ENCODE results near the gene NRIP2. TPM values are rescaled to one million over a fixed set of nuclear protein-coding genes. Genes with fewer than 3 reads are reported as not detected.
A peak's percentile ranks its signal among the peaks of the same experiment; 100 is the strongest.

The NRIP2 gene
- total and polyA plus RNA-seq, 12 donors, result 1.4 to 4.0 (median 2.5) TPM

DNA sequence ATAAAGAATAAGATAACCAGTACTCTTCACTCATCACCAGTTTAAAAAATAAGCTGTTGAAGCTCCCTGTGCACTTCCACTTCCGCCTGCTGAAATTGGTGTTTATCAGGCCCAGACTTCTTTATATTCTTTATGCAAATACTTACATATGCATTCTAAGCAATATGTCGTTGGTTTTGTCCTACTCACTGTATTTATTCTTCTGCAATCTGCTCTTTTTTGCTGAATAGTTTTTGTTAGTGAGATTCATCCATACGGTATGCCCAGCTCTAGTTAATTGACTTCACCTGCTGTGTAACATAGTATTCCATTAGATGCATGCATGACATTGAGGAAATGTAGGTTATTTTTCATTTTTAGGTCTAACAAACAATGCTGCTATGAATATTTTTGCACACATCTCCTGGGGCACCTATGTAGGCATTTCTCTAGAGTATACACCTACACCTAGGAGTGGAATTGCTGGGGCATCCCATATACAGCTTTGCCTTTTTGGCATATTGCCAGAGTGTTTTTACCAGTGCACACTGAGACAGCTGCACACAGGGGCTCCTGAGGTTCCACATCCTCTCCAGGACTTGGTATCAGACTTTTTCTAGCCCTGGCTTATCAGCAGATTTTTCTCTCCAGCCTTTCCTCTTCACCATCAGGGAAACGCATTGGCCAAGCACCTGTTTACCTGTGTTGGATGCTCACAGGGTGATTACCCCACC, 1.0 kb upstream of the NRIP2 start:
- TF ChIP-seq, protein P1, sequence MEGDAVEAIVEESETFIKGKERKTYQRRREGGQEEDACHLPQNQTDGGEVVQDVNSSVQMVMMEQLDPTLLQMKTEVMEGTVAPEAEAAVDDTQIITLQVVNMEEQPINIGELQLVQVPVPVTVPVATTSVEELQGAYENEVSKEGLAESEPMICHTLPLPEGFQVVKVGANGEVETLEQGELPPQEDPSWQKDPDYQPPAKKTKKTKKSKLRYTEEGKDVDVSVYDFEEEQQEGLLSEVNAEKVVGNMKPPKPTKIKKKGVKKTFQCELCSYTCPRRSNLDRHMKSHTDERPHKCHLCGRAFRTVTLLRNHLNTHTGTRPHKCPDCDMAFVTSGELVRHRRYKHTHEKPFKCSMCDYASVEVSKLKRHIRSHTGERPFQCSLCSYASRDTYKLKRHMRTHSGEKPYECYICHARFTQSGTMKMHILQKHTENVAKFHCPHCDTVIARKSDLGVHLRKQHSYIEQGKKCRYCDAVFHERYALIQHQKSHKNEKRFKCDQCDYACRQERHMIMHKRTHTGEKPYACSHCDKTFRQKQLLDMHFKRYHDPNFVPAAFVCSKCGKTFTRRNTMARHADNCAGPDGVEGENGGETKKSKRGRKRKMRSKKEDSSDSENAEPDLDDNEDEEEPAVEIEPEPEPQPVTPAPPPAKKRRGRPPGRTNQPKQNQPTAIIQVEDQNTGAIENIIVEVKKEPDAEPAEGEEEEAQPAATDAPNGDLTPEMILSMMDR (IDR thresholded peaks at IDR 0.05), result no peak
- ATAC-seq (no peak), DNase-seq (no peak)
- peaks cover 0 to 35% (median 0%) of the 10 kb centered on the region in 9 donors for H3K36me3 ChIP-seq
- peaks cover 0 to 25% (median 8%) of the 10 kb centered on the region in 9 donors for H3K4me1 ChIP-seq
- WGBS, 2 donors, result 68 to 78% methylated on average over 4 of the region's 4 CpGs
- H3K27ac ChIP-seq, result no peak overlapping the region
- H3K9me3 ChIP-seq, result no peaks in the 10 kb centered on the region
- intact Hi-C loops (cut with DNase I), result no loop called here
- H3K4me3 ChIP-seq, result peak overlapping the region in 1 of 10 donors; percentile 53
- peaks cover 0 to 7% (median 0%) of the 10 kb centered on the region in 7 donors for H3K27me3 ChIP-seq

DNA sequence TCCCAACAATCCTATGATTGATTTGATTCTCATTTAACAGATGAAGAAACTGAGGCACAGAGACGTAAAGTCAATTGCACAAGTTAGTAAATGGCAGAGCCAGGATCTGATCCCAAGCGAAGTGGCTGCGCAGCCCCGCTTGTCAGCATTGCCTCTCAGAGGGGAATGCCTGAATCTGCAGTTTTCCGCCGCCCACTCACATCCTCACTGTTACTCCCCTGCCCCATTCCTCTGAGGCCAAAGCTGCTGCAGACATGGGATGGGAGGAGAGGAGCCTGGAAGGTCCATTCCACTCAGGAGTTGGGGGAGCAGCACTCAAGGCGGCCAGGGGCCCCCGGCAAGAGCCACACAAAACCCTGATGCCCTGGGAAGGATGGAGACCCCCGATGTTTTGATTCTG, 1.0 kb downstream of the NRIP2 start:
- Histone ChIP-seq H3K9me3 (no peaks in the 10 kb centered on the region), H3K36me3 (peaks cover 0 to 44% (median 0%) of the 10 kb centered on the region in 9 donors), H3K4me1 (peaks cover 0 to 25% (median 8%) of the 10 kb centered on the region in 9 donors), H3K27ac (peak overlapping the region in 6 of 10 donors; percentile 20 to 64 (median 48)), H3K27me3 (peaks cover 0 to 7% (median 0%) of the 10 kb centered on the region in 7 donors), H3K4me3 (peak overlapping the region in 7 of 10 donors; percentile 11 to 53 (median 42))
- WGBS, 2 donors, result 48 to 80% methylated on average over 9 of the region's 9 CpGs
- DNase-seq (no peak), ATAC-seq (peak in 7 of 8 donors; percentile 27 to 68 (median 56))
- intact Hi-C loops (cut with DNase I), result no loop called here
- TF ChIP-seq, protein P1 (IDR thresholded peaks at IDR 0.05), result no peak

DNA sequence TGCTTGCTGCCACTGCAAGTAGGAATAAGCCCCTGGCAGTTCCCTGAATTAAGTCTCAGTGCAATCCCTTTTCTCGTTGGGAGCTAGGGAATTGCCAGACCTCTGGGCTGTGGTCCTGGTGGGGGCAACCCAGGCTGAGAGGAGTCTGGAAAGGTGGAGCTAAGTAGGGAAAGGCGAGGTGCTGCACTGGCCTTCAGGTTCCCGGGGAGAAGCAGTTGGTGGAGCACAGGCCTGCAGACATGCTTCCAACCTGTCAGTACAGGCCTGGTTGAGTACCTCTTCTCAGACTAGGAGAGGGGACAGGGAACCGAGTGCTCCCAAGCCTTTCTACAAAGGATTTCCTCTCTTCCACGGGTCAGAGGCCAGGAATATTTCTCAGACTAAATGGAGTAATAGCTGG, 1.5 kb downstream of the NRIP2 start:
- DNase-seq (no peak), ATAC-seq (no peak)
- Histone ChIP-seq H3K4me3 (peak overlapping the region in 6 of 10 donors; percentile 2 to 53 (median 44)), H3K27ac (peak overlapping the region in 5 of 10 donors; percentile 8 to 60 (median 37)), H3K27me3 (peaks cover 0 to 7% (median 0%) of the 10 kb centered on the region in 7 donors), H3K4me1 (peaks cover 0 to 25% (median 8%) of the 10 kb centered on the region in 9 donors), H3K9me3 (no peaks in the 10 kb centered on the region), H3K36me3 (peaks cover 0 to 48% (median 0%) of the 10 kb centered on the region in 9 donors)
- TF ChIP-seq, protein P1 (IDR thresholded peaks at IDR 0.05), result no peak
- 53 to 62% methylated on average over 5 of the region's 5 CpGs for WGBS, 2 donors
- intact Hi-C loops (cut with DNase I), result no loop called here

DNA sequence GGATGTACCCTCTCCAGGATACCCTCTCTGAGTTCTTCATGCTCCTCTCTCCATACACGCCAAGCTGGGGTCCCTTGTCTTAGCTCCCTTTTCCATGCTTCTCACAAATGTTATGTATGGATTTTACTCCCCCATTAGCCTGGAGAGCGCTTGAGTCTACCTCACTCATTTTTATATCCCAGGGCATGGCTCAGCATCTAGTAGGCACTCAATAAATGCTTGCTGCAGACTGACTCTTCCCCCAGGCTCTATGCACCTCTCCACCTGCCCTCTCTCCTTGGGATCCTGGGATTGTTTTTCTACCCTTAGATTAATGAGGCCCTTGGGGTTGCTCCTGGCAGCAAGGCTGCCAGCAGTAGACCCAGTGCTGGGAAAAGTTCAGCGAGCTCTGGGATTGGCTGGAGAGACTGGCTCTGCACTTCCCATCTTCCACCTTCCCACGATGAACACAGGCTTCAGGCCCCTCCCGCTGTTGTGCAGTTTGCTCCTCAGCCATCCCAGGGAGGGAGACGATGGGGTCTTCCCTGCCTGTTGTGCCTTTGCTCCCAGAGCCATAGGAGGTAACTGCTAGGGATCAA, 2.2 kb downstream of the NRIP2 start:
- Histone ChIP-seq H3K27ac (peak overlapping the region in 3 of 10 donors; percentile 8 to 43 (median 37)), H3K4me1 (peaks cover 0 to 25% (median 8%) of the 10 kb centered on the region in 9 donors), H3K4me3 (peak overlapping the region in 3 of 10 donors; percentile 40 to 53 (median 42)), H3K9me3 (no peaks in the 10 kb centered on the region), H3K36me3 (peaks cover 0 to 49% (median 4%) of the 10 kb centered on the region in 9 donors), H3K27me3 (peaks cover 0 to 7% (median 0%) of the 10 kb centered on the region in 7 donors)
- ATAC-seq (no peak), DNase-seq (no peak)
- WGBS, 2 donors, result 70 to 72% methylated on average over 6 of the region's 6 CpGs
- intact Hi-C loops (cut with DNase I), result no loop called here
- TF ChIP-seq, protein P1 (IDR thresholded peaks at IDR 0.05), result no peak

Measured in heart right ventricle (tissue), 16 donors.